K562 (cell line): ENCODE measurements around the gene RNF186. TPM values are rescaled to one million over a fixed set of nuclear protein-coding genes. Genes with fewer than 3 reads are reported as not detected.

Experiments
- ATAC-seq: fragments of 200-7000 bp; cut with Tn5 transposase; 3 replicates; pipeline ENCODE4 v1.9.1; 2020; ENCODE audit warnings: moderate library complexity
- BruUV-seq: library from RNA; stranded (reverse); fragments of 400-500 nt; replicated peaks from 2 replicates; lab custom pipeline; 2021; lab: Mats Ljungman, UMichigan
- CTCF ChIA-PET: fragments of 300-600 bp; formaldehyde crosslinking; extraction: SDS; loops from one replicate; lab custom pipeline; 2021; ENCODE audit warnings: low intra/inter-chr PET ratio; lab: Yijun Ruan, JAX
- POLR2A ChIA-PET: fragments of 300-600, 350-650 bp; sonication (Branson Sonifier 250); formaldehyde crosslinking; extraction: SDS; loops from one replicate; lab custom pipeline; 2021; ENCODE audit warnings: antibody characterized with exemption, inconsistent platforms; lab: Yijun Ruan, JAX
- DNase-seq, 4 experiments: peaks; one replicate each; pipeline versions ENCODE4 v3.0.0 to v3.0.0-alpha.2; 2011 to 2018; ENCODE audit warnings: low spot score in 3 of 4, mixed read lengths in 3 of 4; ENCODE audit errors: extremely low read depth in 1 of 4
- FAIRE-seq: peaks from 2 replicates; lab custom pipeline; 2011; peaks lifted over from hg19 to GRCh38; lab: Jason Lieb, UNC
- H2AFZ ChIP-seq: 2 replicates; pipeline ENCODE4 v1.6.0; 2011; ENCODE audit warnings: low read depth, low read length, control low read depth, inconsistent platforms
- H3K27ac ChIP-seq: fragments of 200-600 bp; 3 replicates; pipeline ENCODE4 v1.8.0; 2011; ENCODE audit warnings: low read depth, mild to moderate bottlenecking, control low read depth, inconsistent platforms, low read length, moderate library complexity, mixed read lengths; ENCODE audit errors: extremely low read depth
- H3K27me3 ChIP-seq, 2 experiments: fragments of 300-600 bp in 1 of 2; 2 replicates in 1 of 2; 3 replicates in 1 of 2; pipeline versions ENCODE4 v1.6.0 to v1.8.0; 2011; ENCODE audit warnings: inconsistent platforms in 2 of 2, low read length in 2 of 2, mild to moderate bottlenecking in 1 of 2, mixed read lengths in 1 of 2, moderate library complexity in 1 of 2; ENCODE audit not compliant: control insufficient read depth in 2 of 2, insufficient read depth in 2 of 2
- H3K36me3 ChIP-seq: fragments of 300-600 bp; 3 replicates; pipeline ENCODE4 v1.8.0; 2011; ENCODE audit warnings: mild to moderate bottlenecking, low read length, inconsistent platforms; ENCODE audit not compliant: control insufficient read depth, insufficient read depth
- H3K4me1 ChIP-seq, 2 experiments: fragments of 200-600 bp in 1 of 2; replicated peaks in 1 of 2; 2 replicates in 1 of 2; 3 replicates in 1 of 2; pipeline versions ENCODE4 v1.5.1 to v1.8.0; 2011; ENCODE audit warnings: inconsistent platforms in 2 of 2, low read length in 2 of 2, mild to moderate bottlenecking in 1 of 2, mixed read lengths in 1 of 2, moderate library complexity in 1 of 2; ENCODE audit not compliant: control insufficient read depth in 2 of 2, insufficient read depth in 2 of 2
- H3K4me2 ChIP-seq: 2 replicates; pipeline ENCODE4 v1.6.1; 2011; ENCODE audit warnings: low read length, control low read depth, inconsistent platforms, mixed read lengths; ENCODE audit not compliant: insufficient read depth
- H3K4me3 ChIP-seq: fragments of 200-600 bp; sonication (generic), shearing (Covaris generic); 2 replicates; pipeline ENCODE4 v1.5.1; 2016; ENCODE audit warnings: control low read depth, inconsistent platforms
- H3K79me2 ChIP-seq: fragments of 200-600 bp; 3 replicates; pipeline ENCODE4 v1.8.0; 2011; ENCODE audit warnings: low read length, inconsistent platforms; ENCODE audit not compliant: control insufficient read depth, insufficient read depth
- H3K9ac ChIP-seq, 2 experiments: 2 replicates each; pipeline versions ENCODE4 v1.6.0 to v1.6.1; 2011; ENCODE audit warnings: low read depth in 2 of 2, low read length in 2 of 2, control low read depth in 1 of 2, inconsistent platforms in 1 of 2, mild to moderate bottlenecking in 1 of 2, mixed read lengths in 1 of 2; ENCODE audit not compliant: insufficient read depth in 1 of 2
- H3K9me1 ChIP-seq: one replicate; pipeline ENCODE4 v1.6.0; 2011; ENCODE audit warnings: inconsistent platforms, mild to moderate bottlenecking, low read length, moderate library complexity; ENCODE audit not compliant: control insufficient read depth, insufficient read depth
- H3K9me3 ChIP-seq: replicated peaks from 2 replicates; pipeline ENCODE4 v1.5.1; 2011; ENCODE audit warnings: low read depth, low read length, inconsistent platforms; ENCODE audit not compliant: control insufficient read depth, insufficient read depth
- H4K20me1 ChIP-seq: replicated peaks from 2 replicates; pipeline ENCODE4 v1.6.1; 2011; ENCODE audit warnings: low read length, inconsistent platforms, mixed read lengths; ENCODE audit not compliant: control insufficient read depth, insufficient read depth
- C11orf30 ChIP-seq: fragments of 450-650 bp; IDR thresholded peaks from 2 replicates; pipeline ENCODE4 v1.6.1; 2016; ENCODE audit warnings: low read depth, mild to moderate bottlenecking
- HNRNPH1 ChIP-seq: fragments of 200-400 bp; formaldehyde crosslinking; optimal IDR thresholded peaks from 2 replicates; pipeline ENCODE3; 2017; ENCODE audit warnings: low read depth, mild to moderate bottlenecking, low read length, moderate library complexity
- MAFF ChIP-seq: IDR thresholded peaks from 2 replicates; pipeline ENCODE4 v1.6.1; 2012; ENCODE audit warnings: low read length, improper control_type of control experiment
- MAFG ChIP-seq: fragments of 450-650 bp; conservative IDR thresholded peaks from 2 replicates; pipeline ENCODE4 v1.6.1; 2016; ENCODE audit warnings: missing genetic modification characterization, missing compliant biosample characterization
- MAFK ChIP-seq: IDR thresholded peaks from 2 replicates; pipeline ENCODE4 v1.6.1; 2011; ENCODE audit warnings: low read length, improper control_type of control experiment
- NFE2 ChIP-seq: IDR thresholded peaks from 2 replicates; pipeline ENCODE4 v1.6.1; 2014; ENCODE audit warnings: antibody characterized with exemption, low read depth
- NR2C2 ChIP-seq, 2 experiments: fragments of 200-800 bp in 1 of 2; sonication (Bioruptor generic) in 1 of 2; sonication (generic) in 1 of 2; formaldehyde crosslinking in 1 of 2; IDR thresholded peaks; 2 replicates each; pipeline versions ENCODE4 v1.6.1 to v1.8.0; 2016 to 2022; ENCODE audit warnings: mild to moderate bottlenecking in 1 of 2, missing compliant biosample characterization in 1 of 2, missing genetic modification characterization in 1 of 2, missing genetic modification reagents in 1 of 2
- RBM25 ChIP-seq: fragments of 200-400 bp; formaldehyde crosslinking; IDR thresholded peaks from 2 replicates; pipeline ENCODE4 v1.6.1; 2018; ENCODE audit warnings: low read length, low read depth, moderate library complexity; ENCODE audit not compliant: severe bottlenecking
- ZFP36 ChIP-seq: fragments of 150-350 bp; IDR thresholded peaks from 2 replicates; pipeline ENCODE4 v1.6.1; 2018; ENCODE audit warnings: low read length, low read depth; ENCODE audit not compliant: partially characterized antibody
- ZNF316 ChIP-seq: fragments of 450-650 bp; IDR thresholded peaks from 2 replicates; pipeline ENCODE4 v1.6.1; 2016
- ZNF717 ChIP-seq: fragments of 250-450 bp; sonication (Bioruptor Pico); IDR thresholded peaks from 2 replicates; pipeline ENCODE4 v1.5.0; 2021
- WGBS: fragments of 100-300 bp; shearing (Covaris generic); methylation state at CpG from one replicate; pipeline ENCODE4 v1.1.6; 2016; ENCODE audit warnings: low coverage, mixed read lengths; ENCODE audit not compliant: insufficient coverage; ENCODE audit errors: missing lambda C conversion rate; 5-methylcytosine and 5-hydroxymethylcytosine counted together
- in situ Hi-C: fragments of 300-500 bp; cut with MboI; formaldehyde crosslinking; loops from 4 replicates; pipeline ENCODE4 v1.15.0; 2018; ENCODE audit warnings: inconsistent platforms, mixed read lengths
- intact Hi-C: fragments of 100-400 bp; cut with micrococcal nuclease; formaldehyde crosslinking; loops from 2 replicates; pipeline ENCODE4 v1.14.2; 2022
- polyA plus RNA-seq, 8 experiments: library from polyadenylated mRNA; depleted of rRNA in 4 of 8; stranded (reverse) in 5 of 8; unstranded in 3 of 8; fragments of >200 nt; fragmentation: Nextera tagmentation in 2 of 8; fragmentation: Illumina TruSeq in 1 of 8; extraction: Ambion mirVana in 2 of 8; extraction: Trizol in 1 of 8; gene quantifications; 2 replicates each; pipeline versions ENCODE4 v1.2.1 to v1.2.3, GENCODE V29; 2011 to 2014; ENCODE audit warnings: inconsistent platforms in 1 of 8, missing spikeins in 1 of 8
- total RNA-seq, 7 experiments: library from RNA; depleted of rRNA in 6 of 7; stranded (reverse); fragments of >200 nt in 6 of 7; fragmentation: Illumina TruSeq in 2 of 7; extraction: Trizol in 2 of 7; gene quantifications; 2 replicates each; pipeline versions ENCODE4 v1.2.1 to v1.2.3, GENCODE V29; 2011 to 2021; ENCODE audit warnings: low replicate concordance in 1 of 7
- TF ChIP-seq, protein P1 (sequence below): fragments of 450-650 bp; formaldehyde crosslinking; IDR thresholded peaks from 2 replicates; pipeline ENCODE4 v1.4.0; 2020; ENCODE audit warnings: mild to moderate bottlenecking, moderate library complexity
- TF ChIP-seq, protein P2 (sequence below): fragments of 450-650 bp; IDR thresholded peaks from 2 replicates; pipeline ENCODE4 v1.6.1; 2016; ENCODE audit warnings: antibody characterized with exemption

The RNF186 gene
- total and polyA plus RNA-seq, 9 of the 15 experiments (the other 6 are each of a cell fraction or from before 2014, with no cell fraction given) = not detected

DNA sequence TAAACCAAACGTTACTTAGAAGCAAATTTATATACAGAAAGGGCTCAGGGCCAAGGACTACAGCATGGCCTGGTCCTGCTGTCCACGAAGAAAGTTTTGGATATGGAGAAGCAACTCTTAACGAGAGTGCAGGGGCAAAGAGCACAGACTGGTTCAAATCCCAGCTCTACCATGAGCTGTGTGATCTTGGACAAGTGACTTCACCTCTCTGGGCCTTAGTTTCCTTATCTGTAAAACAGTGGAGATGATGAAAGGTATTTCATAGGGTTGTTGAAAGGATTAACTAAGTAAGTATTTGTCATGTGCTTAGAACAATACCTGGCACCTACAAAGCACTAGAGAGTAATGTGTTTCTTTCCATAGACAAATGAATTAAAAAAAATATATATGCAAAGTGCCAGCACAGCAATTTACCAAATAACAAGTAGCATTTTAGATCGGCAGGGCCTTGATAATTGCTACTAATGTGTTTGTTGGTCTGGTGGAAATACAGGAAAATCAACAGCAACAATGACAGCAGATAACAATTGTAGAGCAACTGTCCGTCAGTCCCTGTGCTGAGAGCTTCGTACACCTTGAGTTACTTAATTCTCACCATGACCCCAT is 40.8 kb downstream of the RNF186 start:
- Histone ChIP-seq H3K9me3 (no peaks in the 10 kb centered on the region), H4K20me1 (peaks cover 2% of the 10 kb centered on the region; the same call in 1 of the 2 replicates), H3K79me2 (no peaks in the 10 kb centered on the region), H3K4me1 (0 out of 5 replicates have a peak, but pooled peaks cover 0 to 2% of the 10 kb centered on the region in 2 experiments), H3K27ac (no peak overlapping the region), H3K4me2 (no peak overlapping the region), H3K9ac (no peak overlapping the region), H3K4me3 (no peak overlapping the region), H3K36me3 (no peaks in the 10 kb centered on the region), H3K27me3 (peaks cover 19 to 54% of the 10 kb centered on the region in 2 experiments; a peak in 4 of 5 replicates), H2AFZ (no peak overlapping the region), H3K9me1 (no peaks in the 10 kb centered on the region)
- ChIA-PET POLR2A (interaction anchor here (0.6 to 1.8 kb wide), 2 partner anchors 18 to 70 kb away, joined by 3 to 5 read pairs; no protein-coding TSS in a partner anchor), CTCF (no interaction called here)
- no peak for FAIRE-seq
- peak; percentile 40; the same call in 1 of the 2 replicates for TF ChIP-seq MAFF
- peak; percentile 71 for TF ChIP-seq ZFP36
- TF ChIP-seq C11orf30 = peak; percentile 48
- peak; percentile 38 for TF ChIP-seq MAFG (tag)
- TF ChIP-seq NR2C2 (CRISPR knock-in tag; IDR thresholded peaks at IDR 0.05) = no peak
- TF ChIP-seq NR2C2 (tag; IDR thresholded peaks at IDR 0.05) = no peak
- TF ChIP-seq NFE2 = no peak
- no peak for TF ChIP-seq HNRNPH1
- peak; percentile 72 for TF ChIP-seq ZNF316
- TF ChIP-seq, protein P1, sequence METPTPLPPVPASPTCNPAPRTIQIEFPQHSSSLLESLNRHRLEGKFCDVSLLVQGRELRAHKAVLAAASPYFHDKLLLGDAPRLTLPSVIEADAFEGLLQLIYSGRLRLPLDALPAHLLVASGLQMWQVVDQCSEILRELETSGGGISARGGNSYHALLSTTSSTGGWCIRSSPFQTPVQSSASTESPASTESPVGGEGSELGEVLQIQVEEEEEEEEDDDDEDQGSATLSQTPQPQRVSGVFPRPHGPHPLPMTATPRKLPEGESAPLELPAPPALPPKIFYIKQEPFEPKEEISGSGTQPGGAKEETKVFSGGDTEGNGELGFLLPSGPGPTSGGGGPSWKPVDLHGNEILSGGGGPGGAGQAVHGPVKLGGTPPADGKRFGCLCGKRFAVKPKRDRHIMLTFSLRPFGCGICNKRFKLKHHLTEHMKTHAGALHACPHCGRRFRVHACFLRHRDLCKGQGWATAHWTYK (CRISPR knock-in tag) = no peak
- peak; percentile 68 for TF ChIP-seq RBM25
- TF ChIP-seq, protein P2, sequence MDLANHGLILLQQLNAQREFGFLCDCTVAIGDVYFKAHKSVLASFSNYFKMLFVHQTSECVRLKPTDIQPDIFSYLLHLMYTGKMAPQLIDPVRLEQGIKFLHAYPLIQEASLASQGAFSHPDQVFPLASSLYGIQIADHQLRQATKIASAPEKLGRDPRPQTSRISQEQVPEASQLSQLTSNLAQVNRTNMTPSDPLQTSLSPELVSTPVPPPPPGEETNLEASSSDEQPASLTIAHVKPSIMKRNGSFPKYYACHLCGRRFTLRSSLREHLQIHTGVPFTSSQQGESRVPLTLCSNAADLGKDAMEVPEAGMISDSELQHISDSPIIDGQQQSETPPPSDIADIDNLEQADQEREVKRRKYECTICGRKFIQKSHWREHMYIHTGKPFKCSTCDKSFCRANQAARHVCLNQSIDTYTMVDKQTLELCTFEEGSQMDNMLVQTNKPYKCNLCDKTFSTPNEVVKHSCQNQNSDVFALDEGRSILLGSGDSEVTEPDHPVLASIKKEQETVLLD = no peak
- TF ChIP-seq MAFK = peak; percentile 43
- no peak for TF ChIP-seq ZNF717 (CRISPR knock-in tag)
- 15% methylated on average over 6 of the region's 6 CpGs for WGBS
- DNase-seq = no peak
- ATAC-seq = no peak
- in situ Hi-C loops (no loop called here), intact Hi-C loops (no loop called here)
- no TSS peak for BruUV-seq
